Immature natural killer cell (primary cell): ENCODE data around the gene SH3PXD2A. TPM values are rescaled to one million over a fixed set of nuclear protein-coding genes. Genes with fewer than 3 reads are reported as not detected.
"Not testable (repeated sequence)": the region's sequence is repeated elsewhere in the genome, so short reads cannot be mapped to it uniquely, and the experiment has no call there.

Experiments used
- DNase-seq, 3 donors: peaks; one replicate each; pipeline ENCODE4 v3.0.0; 2022; ENCODE audit warnings: mixed read lengths in 1 of 3
- H3K27ac Mint-ChIP-seq, 6 donors: one replicate each; pipeline ENCODE4 v1.8.0; 2020; ENCODE audit warnings: mixed read lengths in 6 of 6, mild to moderate bottlenecking in 5 of 6, inconsistent platforms in 4 of 6, moderate library complexity in 3 of 6
- H3K27me3 Mint-ChIP-seq, 3 donors: one replicate each; pipeline ENCODE4 v1.8.0; 2020 to 2021; ENCODE audit warnings: low read depth in 3 of 3, mild to moderate bottlenecking in 3 of 3, mixed read lengths in 3 of 3, moderate library complexity in 3 of 3, inconsistent platforms in 1 of 3
- H3K36me3 Mint-ChIP-seq, 3 donors: one replicate each; pipeline ENCODE4 v1.8.0; 2020; ENCODE audit warnings: mixed read lengths in 3 of 3, inconsistent platforms in 2 of 3, mild to moderate bottlenecking in 2 of 3
- H3K4me1 Mint-ChIP-seq, 2 donors: one replicate each; pipeline ENCODE4 v1.8.0; 2020; ENCODE audit warnings: inconsistent platforms in 2 of 2, mild to moderate bottlenecking in 2 of 2, mixed read lengths in 2 of 2, moderate library complexity in 1 of 2
- H3K4me3 Mint-ChIP-seq, 5 donors: one replicate each; pipeline ENCODE4 v1.8.0; 2020; ENCODE audit warnings: mild to moderate bottlenecking in 5 of 5, mixed read lengths in 5 of 5, inconsistent platforms in 3 of 5, moderate library complexity in 3 of 5
- H3K9me3 Mint-ChIP-seq, 6 donors: one replicate each; pipeline ENCODE4 v1.8.0; 2020; ENCODE audit warnings: mild to moderate bottlenecking in 6 of 6, mixed read lengths in 6 of 6, inconsistent platforms in 4 of 6, moderate library complexity in 3 of 6
- polyA plus RNA-seq, 3 donors: library from polyadenylated mRNA; unstranded; fragments of 300-500 nt; fragmentation: Illumina TruSeq; gene quantifications; one replicate each; pipeline ENCODE4 v1.2.3, GENCODE V29; 2021

SH3PXD2A gene
- polyA plus RNA-seq, 3 donors from 2014 or later: 0.07 to 0.43 TPM; not detected in 1

- H3K9me3 Mint-ChIP-seq: no peaks in the 10 kb centered on the region
These were observed 238.4 kb downstream of the SH3PXD2A start for GRCh38 chr10:103616705-103617601.

GRCh38 chr10:103614306-103615158, 240.8 kb downstream of the SH3PXD2A start:
- Mint-ChIP-seq H3K4me1 (no peaks in the 10 kb centered on the region), H3K27me3 (peaks cover 0 to 1% (median 0%) of the 10 kb centered on the region in 3 donors), H3K4me3 (no peak overlapping the region), H3K36me3 (no peaks in the 10 kb centered on the region), H3K9me3 (no peaks in the 10 kb centered on the region), H3K27ac (peak overlapping the region in 1 of 6 donors; percentile 47)
- no peak for DNase-seq

More at GRCh38 chr10:103616705-103617601, 238.4 kb downstream of the SH3PXD2A start:
- H3K27ac Mint-ChIP-seq: no peak overlapping the region
- DNase-seq: no peak
- no peaks in the 10 kb centered on the region for H3K27me3 Mint-ChIP-seq
- H3K4me3 Mint-ChIP-seq: no peak overlapping the region
- no peaks in the 10 kb centered on the region for H3K4me1 Mint-ChIP-seq
- H3K36me3 Mint-ChIP-seq: peaks cover 0 to 3% (median 0%) of the 10 kb centered on the region in 3 donors

GRCh38 chr10:103613616-103614015, 241.8 kb downstream of the SH3PXD2A start:
- no peaks in the 10 kb centered on the region for H3K9me3 Mint-ChIP-seq
- no peak overlapping the region for H3K27ac Mint-ChIP-seq
- no peaks in the 10 kb centered on the region for H3K36me3 Mint-ChIP-seq
- H3K4me1 Mint-ChIP-seq: no peaks in the 10 kb centered on the region
- H3K27me3 Mint-ChIP-seq: peaks cover 0 to 1% (median 0%) of the 10 kb centered on the region in 3 donors
- no peak overlapping the region for H3K4me3 Mint-ChIP-seq
- DNase-seq: no peak

- DNase-seq: no peak
- H3K27me3 Mint-ChIP-seq: peaks cover 0 to 1% (median 0%) of the 10 kb centered on the region in 3 donors
- no peaks in the 10 kb centered on the region for H3K9me3 Mint-ChIP-seq
- H3K4me3 Mint-ChIP-seq: no peak overlapping the region
- H3K4me1 Mint-ChIP-seq: no peaks in the 10 kb centered on the region
- H3K27ac Mint-ChIP-seq: no peak overlapping the region
- no peaks in the 10 kb centered on the region for H3K36me3 Mint-ChIP-seq
These were observed 242.7 kb downstream of the SH3PXD2A start for GRCh38 chr10:103612462-103613365.

GRCh38 chr10:103610921-103611511, 244.4 kb downstream of the SH3PXD2A start:
- Mint-ChIP-seq H3K27me3 (peaks cover 0 to 1% (median 0%) of the 10 kb centered on the region in 3 donors), H3K36me3 (no peaks in the 10 kb centered on the region), H3K9me3 (no peaks in the 10 kb centered on the region), H3K4me1 (no peaks in the 10 kb centered on the region), H3K4me3 (no peak overlapping the region), H3K27ac (no peak overlapping the region)
- no peak for DNase-seq

- H3K27me3 Mint-ChIP-seq: peaks cover 0 to 1% (median 0%) of the 10 kb centered on the region in 3 donors
These were observed 245.3 kb downstream of the SH3PXD2A start for GRCh38 chr10:103610083-103610472.

GRCh38 chr10:103609231-103610082, 245.9 kb downstream of the SH3PXD2A start:
- no peak overlapping the region for H3K27ac Mint-ChIP-seq
- H3K4me3 Mint-ChIP-seq: no peak overlapping the region
- H3K36me3 Mint-ChIP-seq: no peaks in the 10 kb centered on the region
- H3K4me1 Mint-ChIP-seq: no peaks in the 10 kb centered on the region
- DNase-seq: no peak
- no peaks in the 10 kb centered on the region for H3K9me3 Mint-ChIP-seq
- peaks cover 0 to 1% (median 0%) of the 10 kb centered on the region in 3 donors for H3K27me3 Mint-ChIP-seq

More at GRCh38 chr10:103610083-103610472, 245.3 kb downstream of the SH3PXD2A start:
- no peak for DNase-seq
- Mint-ChIP-seq H3K4me1 (no peaks in the 10 kb centered on the region), H3K36me3 (no peaks in the 10 kb centered on the region), H3K9me3 (no peaks in the 10 kb centered on the region), H3K27ac (no peak overlapping the region), H3K4me3 (no peak overlapping the region)

GRCh38 chr10:103608056-103608455, 247.3 kb downstream of the SH3PXD2A start:
- not testable (repeated sequence) for H3K27ac Mint-ChIP-seq, H3K4me3 Mint-ChIP-seq, H3K36me3 Mint-ChIP-seq, H3K9me3 Mint-ChIP-seq, H3K4me1 Mint-ChIP-seq, H3K27me3 Mint-ChIP-seq, DNase-seq

- not testable (repeated sequence) for H3K4me3 Mint-ChIP-seq, H3K9me3 Mint-ChIP-seq, H3K27ac Mint-ChIP-seq, H3K36me3 Mint-ChIP-seq, H3K4me1 Mint-ChIP-seq, H3K27me3 Mint-ChIP-seq, DNase-seq
These were observed 248.3 kb downstream of the SH3PXD2A start for GRCh38 chr10:103607051-103607450.

- H3K27me3 Mint-ChIP-seq, H3K9me3 Mint-ChIP-seq, DNase-seq, H3K4me1 Mint-ChIP-seq, H3K4me3 Mint-ChIP-seq, H3K27ac Mint-ChIP-seq, H3K36me3 Mint-ChIP-seq: not testable (repeated sequence)
These were observed 249.3 kb downstream of the SH3PXD2A start for GRCh38 chr10:103606097-103606438.

GRCh38 chr10:103605359-103606096, 249.8 kb downstream of the SH3PXD2A start:
- DNase-seq: peak; percentile 16 to 38 (median 26)
- H3K4me3 Mint-ChIP-seq: no peak overlapping the region
- no peaks in the 10 kb centered on the region for H3K4me1 Mint-ChIP-seq
- no peaks in the 10 kb centered on the region for H3K9me3 Mint-ChIP-seq
- H3K27me3 Mint-ChIP-seq: no peaks in the 10 kb centered on the region
- H3K36me3 Mint-ChIP-seq: no peaks in the 10 kb centered on the region
- no peak overlapping the region for H3K27ac Mint-ChIP-seq

GRCh38 chr10:103603382-103603781, 252.0 kb downstream of the SH3PXD2A start:
- DNase-seq: no peak
- H3K27ac Mint-ChIP-seq: no peak overlapping the region
- H3K27me3 Mint-ChIP-seq: no peaks in the 10 kb centered on the region
- H3K36me3 Mint-ChIP-seq: no peaks in the 10 kb centered on the region
- H3K4me3 Mint-ChIP-seq: no peak overlapping the region
- no peaks in the 10 kb centered on the region for H3K4me1 Mint-ChIP-seq
- H3K9me3 Mint-ChIP-seq: no peaks in the 10 kb centered on the region
